Activated CD4-positive, alpha-beta memory T cell treated with anti-CD3 and anti-CD28 coated beads, Interleukin-2, amount 10 ng/mL, durations not matched to agents 7 days and 5 days (primary cell): ENCODE data around the gene KIFC1. TPM values are rescaled to one million over a fixed set of nuclear protein-coding genes. Genes with fewer than 3 reads are reported as not detected.

ENCODE experiments used
- CTCF ChIA-PET: fragments of 350-600 bp; sonication (Branson Sonifier 250); formaldehyde crosslinking; loops from one replicate; lab custom pipeline; 2021; ENCODE audit warnings: antibody characterized with exemption, inconsistent platforms; lab: Charles Lee
- POLR2A ChIA-PET: fragments of 350-600 bp; sonication (Branson Sonifier 250); formaldehyde crosslinking; loops from one replicate; lab custom pipeline; 2021; ENCODE audit warnings: antibody characterized with exemption; lab: Charles Lee
- DNase-seq: peaks from one replicate; pipeline ENCODE4 v3.0.0-alpha.2; 2020
- H3K27ac Mint-ChIP-seq: one replicate; pipeline ENCODE4 v1.8.0; 2021; ENCODE audit warnings: mild to moderate bottlenecking, mixed read lengths
- H3K27me3 Mint-ChIP-seq: one replicate; pipeline ENCODE4 v1.8.0; 2021; ENCODE audit warnings: mixed read lengths
- H3K36me3 Mint-ChIP-seq: one replicate; pipeline ENCODE4 v1.8.0; 2021; ENCODE audit warnings: low read depth, mixed read lengths
- H3K4me1 Mint-ChIP-seq: one replicate; pipeline ENCODE4 v1.8.0; 2021; ENCODE audit warnings: mixed read lengths
- H3K4me3 Mint-ChIP-seq: one replicate; pipeline ENCODE4 v1.8.0; 2021; ENCODE audit warnings: mild to moderate bottlenecking, mixed read lengths
- H3K9me3 Mint-ChIP-seq: one replicate; pipeline ENCODE4 v1.8.0; 2021; ENCODE audit warnings: mixed read lengths
- total RNA-seq, 2 experiments: library from RNA; stranded (reverse); gene quantifications; one replicate each; pipeline ENCODE4 v1.2.3, GENCODE V29; 2021

KIFC1 gene
- total RNA-seq, 2 experiments from 2014 or later: 125 to 127 TPM

DNA sequence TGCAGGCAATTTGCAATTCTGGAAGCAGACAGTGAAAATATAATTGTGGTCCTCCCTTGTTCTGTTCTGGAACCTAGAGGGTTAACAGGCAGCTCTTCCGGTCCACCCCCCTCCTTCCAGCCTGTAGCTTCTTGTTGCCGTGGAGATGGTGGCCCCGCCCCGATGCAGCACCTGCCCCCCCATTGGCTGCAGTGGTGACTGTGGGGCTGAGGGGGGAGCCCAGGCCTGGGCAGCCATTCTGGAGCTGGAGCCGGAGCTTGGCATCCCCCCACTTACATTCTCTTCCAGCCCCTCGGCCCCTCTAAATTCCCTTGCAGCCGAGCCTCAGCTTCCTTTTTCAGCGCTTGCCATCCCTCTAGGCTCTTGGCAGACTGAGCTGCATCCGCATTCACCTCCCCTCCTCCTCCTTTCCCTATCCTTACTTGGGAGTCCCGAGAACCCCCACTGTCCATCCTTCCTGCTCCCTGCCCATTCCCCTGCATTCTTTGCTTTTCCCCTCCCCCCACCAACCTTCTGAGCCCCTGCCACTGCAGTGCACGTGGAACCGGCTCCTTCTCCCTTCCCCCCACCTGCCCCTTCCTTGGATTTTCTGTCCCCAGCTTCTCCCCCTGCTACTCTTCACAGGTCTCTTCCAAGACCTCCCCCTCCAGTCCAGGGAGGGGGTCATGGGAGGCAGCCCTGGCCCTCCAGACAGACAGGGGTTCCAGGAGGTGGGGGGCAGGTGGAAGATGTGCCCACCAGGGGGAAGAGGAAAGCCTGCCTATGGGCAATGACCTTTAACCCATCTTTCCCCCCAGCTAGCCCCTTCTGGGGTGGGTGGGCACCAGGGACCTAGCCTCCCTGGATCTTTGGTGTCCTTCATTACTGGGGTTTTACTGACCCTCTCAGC lies 39.6 kb downstream of the KIFC1 start:
- Mint-ChIP-seq H3K27me3 (no peaks in the 10 kb centered on the region), H3K9me3 (no peaks in the 10 kb centered on the region), H3K27ac (peak overlapping the region; percentile 90), H3K4me1 (peaks cover 65% of the 10 kb centered on the region), H3K36me3 (peaks cover 25% of the 10 kb centered on the region), H3K4me3 (peak overlapping the region; percentile 84)
- ChIA-PET CTCF (interaction anchor here (0.8 to 2.1 kb wide), 12 partner anchors 9 to 177 kb away, joined by 3 to 14 read pairs (median 5); partner anchors contain the start of genes BAK1, CUTA, ZBTB22 and ZBTB9), POLR2A (interaction anchor here (0.6 to 4.2 kb wide), 22 partner anchors 9 to 280 kb away, joined by 3 to 32 read pairs (median 5); partner anchors contain the start of genes B3GALT4, BAK1, CUTA and ITPR3)
- peak; percentile 86 for DNase-seq

DNA sequence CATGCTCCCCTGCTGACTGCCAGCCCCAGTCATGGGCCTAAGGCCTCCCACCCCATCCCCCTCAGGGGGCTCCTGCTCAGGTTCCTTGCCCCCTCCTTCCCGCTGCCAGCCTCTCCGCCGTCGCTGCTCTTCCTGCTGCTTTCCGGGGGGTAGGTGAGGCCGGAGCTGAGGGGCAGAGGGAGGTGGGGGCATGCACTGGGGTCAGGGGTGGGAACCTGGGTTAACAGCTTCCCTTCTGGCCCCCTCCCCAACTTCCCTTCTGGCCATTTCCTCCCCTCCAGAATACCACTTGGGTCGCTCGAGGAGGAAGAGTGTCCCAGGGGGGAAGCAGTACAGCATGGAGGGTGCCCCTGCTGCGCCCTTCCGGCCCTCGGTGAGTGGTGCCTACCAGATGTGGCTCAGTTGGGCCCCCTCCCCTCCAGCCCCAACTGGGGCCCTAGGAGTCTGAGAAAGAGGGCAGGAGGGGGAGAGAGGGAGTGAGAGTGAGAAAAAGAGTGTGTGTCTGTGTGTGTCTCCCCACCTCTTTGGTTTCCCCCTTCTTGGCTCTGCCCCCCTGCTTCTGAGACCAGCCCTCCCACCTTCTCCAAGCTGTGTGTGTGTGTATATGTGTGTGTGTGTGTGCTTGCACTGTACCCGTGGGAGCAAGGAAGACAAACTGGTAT lies 40.4 kb downstream of the KIFC1 start:
- H3K9me3 Mint-ChIP-seq: no peaks in the 10 kb centered on the region
- peaks cover 32% of the 10 kb centered on the region for H3K36me3 Mint-ChIP-seq
- no peaks in the 10 kb centered on the region for H3K27me3 Mint-ChIP-seq
- CTCF ChIA-PET: interaction anchor here (1.3 kb wide), 1 partner anchor 42 kb away, joined by 6 read pairs; no protein-coding TSS in a partner anchor
- no peak for DNase-seq
- peak overlapping the region; percentile 12 for H3K4me3 Mint-ChIP-seq
- H3K4me1 Mint-ChIP-seq: peaks cover 58% of the 10 kb centered on the region
- POLR2A ChIA-PET: interaction anchor here (1.2 to 4.2 kb wide), 4 partner anchors 14 to 160 kb away, joined by 3 to 32 read pairs (median 14); partner anchors contain the start of genes CUTA, RPS18, VPS52 and ZBTB9
- H3K27ac Mint-ChIP-seq: no peak overlapping the region

GRCh38 chr6:33432546-33432945 lies 40.9 kb downstream of the KIFC1 start:
- no peaks in the 10 kb centered on the region for H3K9me3 Mint-ChIP-seq
- peak overlapping the region; percentile 21 for H3K4me3 Mint-ChIP-seq
- peak overlapping the region; percentile 7 for H3K27ac Mint-ChIP-seq
- ChIA-PET POLR2A (interaction anchor here (4.2 kb wide), 1 partner anchor 16 kb away, joined by 32 read pairs; the partner anchor contains the start of gene CUTA), CTCF (no interaction called here)
- H3K27me3 Mint-ChIP-seq: no peaks in the 10 kb centered on the region
- DNase-seq: no peak
- H3K36me3 Mint-ChIP-seq: peaks cover 36% of the 10 kb centered on the region
- H3K4me1 Mint-ChIP-seq: peaks cover 52% of the 10 kb centered on the region

GRCh38 chr6:33433001-33433543 lies 41.4 kb downstream of the KIFC1 start:
- peaks cover 51% of the 10 kb centered on the region for H3K4me1 Mint-ChIP-seq

GRCh38 chr6:33433544-33434191 lies 42.0 kb downstream of the KIFC1 start:
- H3K9me3 Mint-ChIP-seq: no peaks in the 10 kb centered on the region
- H3K36me3 Mint-ChIP-seq: peaks cover 42% of the 10 kb centered on the region
- no peak overlapping the region for H3K4me3 Mint-ChIP-seq
- no peaks in the 10 kb centered on the region for H3K27me3 Mint-ChIP-seq
- POLR2A ChIA-PET: no interaction called here
- H3K4me1 Mint-ChIP-seq: peaks cover 46% of the 10 kb centered on the region
- no peak overlapping the region for H3K27ac Mint-ChIP-seq
- DNase-seq: no peak
- CTCF ChIA-PET: no interaction called here

More at GRCh38 chr6:33433001-33433543, 41.4 kb downstream of the KIFC1 start:
- Mint-ChIP-seq H3K4me3 (no peak overlapping the region), H3K36me3 (peaks cover 39% of the 10 kb centered on the region), H3K27ac (peak overlapping the region; percentile 7), H3K27me3 (no peaks in the 10 kb centered on the region), H3K9me3 (no peaks in the 10 kb centered on the region)
- no peak for DNase-seq
- POLR2A ChIA-PET: no interaction called here
- CTCF ChIA-PET: no interaction called here

DNA sequence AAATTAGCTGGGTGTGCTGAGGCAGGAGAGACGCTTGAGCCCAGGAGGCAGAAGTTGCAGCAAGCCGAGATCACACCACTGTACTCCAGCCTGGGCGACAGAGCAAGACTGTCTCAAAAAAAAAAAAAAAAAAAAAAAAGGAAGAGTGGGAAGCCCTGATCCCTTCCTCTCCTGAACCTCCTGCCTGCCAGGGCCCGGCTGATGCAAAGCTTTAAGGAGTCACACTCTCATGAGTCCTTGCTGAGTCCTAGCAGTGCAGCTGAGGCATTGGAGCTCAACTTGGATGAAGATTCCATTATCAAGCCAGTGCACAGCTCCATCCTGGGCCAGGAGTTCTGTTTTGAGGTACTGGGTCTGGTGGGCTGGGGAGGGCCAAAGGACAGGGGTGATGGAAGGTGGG lies 43.3 kb downstream of the KIFC1 start:
- CTCF ChIA-PET: interaction anchor here (0.7 kb wide), 2 partner anchors 249 to 335 kb away, joined by 3 to 4 read pairs; no protein-coding TSS in a partner anchor
- DNase-seq: no peak
- Mint-ChIP-seq H3K4me1 (peaks cover 33% of the 10 kb centered on the region), H3K27me3 (no peaks in the 10 kb centered on the region), H3K27ac (no peak overlapping the region), H3K4me3 (no peak overlapping the region), H3K9me3 (no peaks in the 10 kb centered on the region), H3K36me3 (peaks cover 51% of the 10 kb centered on the region)
- POLR2A ChIA-PET: no interaction called here

- no peak overlapping the region for H3K4me3 Mint-ChIP-seq
- no peak for DNase-seq
- H3K4me1 Mint-ChIP-seq: peaks cover 9% of the 10 kb centered on the region
- no peaks in the 10 kb centered on the region for H3K9me3 Mint-ChIP-seq
- ChIA-PET CTCF (no interaction called here), POLR2A (interaction anchor here (1.2 kb wide), 1 partner anchor 16 kb away, joined by 3 read pairs; no protein-coding TSS in a partner anchor)
- H3K36me3 Mint-ChIP-seq: peaks cover 61% of the 10 kb centered on the region
- no peaks in the 10 kb centered on the region for H3K27me3 Mint-ChIP-seq
- H3K27ac Mint-ChIP-seq: no peak overlapping the region
Measured at GRCh38 chr6:33437666-33438065, 46.0 kb downstream of the KIFC1 start.

DNA sequence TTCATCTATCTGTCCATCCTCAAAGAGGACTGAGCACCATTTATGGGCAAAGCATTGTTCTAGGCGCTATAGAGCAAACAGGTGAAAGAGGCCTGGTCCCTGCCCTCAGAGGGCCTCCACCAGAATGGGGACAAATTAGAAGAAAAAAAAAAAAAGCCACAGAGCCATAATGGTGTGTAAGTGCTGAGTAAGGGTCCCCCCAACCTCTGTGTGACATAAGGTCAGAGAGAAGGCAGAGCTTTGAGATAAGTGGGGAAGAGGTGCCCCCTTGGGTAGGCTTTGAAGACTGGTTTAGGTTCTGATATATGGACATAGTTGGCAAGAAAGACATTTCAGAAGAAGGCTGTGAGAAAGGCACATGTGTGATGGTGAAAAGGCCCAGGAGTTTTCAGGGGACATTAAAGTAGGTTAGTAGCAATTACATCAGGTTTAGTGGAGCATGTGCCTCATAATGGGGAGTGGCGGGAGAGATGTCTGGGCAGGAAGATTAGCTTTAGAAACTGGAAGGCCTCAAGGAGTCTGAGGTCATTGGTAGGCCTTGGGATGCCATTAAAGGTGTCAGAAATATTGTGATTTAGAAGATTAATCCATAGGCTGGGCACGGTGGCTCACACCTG lies 47.5 kb downstream of the KIFC1 start:
- Mint-ChIP-seq H3K9me3 (no peaks in the 10 kb centered on the region), H3K27ac (no peak overlapping the region), H3K4me3 (no peak overlapping the region), H3K4me1 (no peaks in the 10 kb centered on the region), H3K36me3 (peaks cover 57% of the 10 kb centered on the region), H3K27me3 (no peaks in the 10 kb centered on the region)
- ChIA-PET CTCF (interaction anchor here (1.5 to 1.6 kb wide), 2 partner anchors 8 to 15 kb away, joined by 5 to 6 read pairs; partner anchors contain the start of gene ZBTB9), POLR2A (interaction anchor here (2.8 to 3.2 kb wide), 2 partner anchors 9 to 15 kb away, joined by 11 to 13 read pairs; partner anchors contain the start of gene ZBTB9)
- DNase-seq: no peak

GRCh38 chr6:33439956-33440648 lies 48.5 kb downstream of the KIFC1 start:
- no peaks in the 10 kb centered on the region for H3K4me1 Mint-ChIP-seq
- peaks cover 65% of the 10 kb centered on the region for H3K36me3 Mint-ChIP-seq
- H3K4me3 Mint-ChIP-seq: no peak overlapping the region
- H3K27me3 Mint-ChIP-seq: no peaks in the 10 kb centered on the region
- ChIA-PET POLR2A (interaction anchor here (2.8 to 3.2 kb wide), 2 partner anchors 10 to 14 kb away, joined by 11 to 13 read pairs; partner anchors contain the start of gene ZBTB9), CTCF (interaction anchor here (1.5 to 1.6 kb wide), 2 partner anchors 9 to 14 kb away, joined by 5 to 6 read pairs; partner anchors contain the start of gene ZBTB9)
- no peak overlapping the region for H3K27ac Mint-ChIP-seq
- DNase-seq: no peak
- no peaks in the 10 kb centered on the region for H3K9me3 Mint-ChIP-seq

GRCh38 chr6:33440649-33441309 lies 49.2 kb downstream of the KIFC1 start:
- H3K27ac Mint-ChIP-seq: no peak overlapping the region
- CTCF ChIA-PET: interaction anchor here (0.6 to 1.6 kb wide), 3 partner anchors 10 to 158 kb away, joined by 4 to 6 read pairs (median 5); partner anchors contain the start of gene ZBTB9

More at GRCh38 chr6:33440649-33441309, 49.2 kb downstream of the KIFC1 start:
- no peak for DNase-seq
- Mint-ChIP-seq H3K4me3 (no peak overlapping the region), H3K36me3 (peaks cover 58% of the 10 kb centered on the region), H3K27me3 (no peaks in the 10 kb centered on the region), H3K4me1 (no peaks in the 10 kb centered on the region), H3K9me3 (no peaks in the 10 kb centered on the region)
- POLR2A ChIA-PET: interaction anchor here (2.8 to 3.2 kb wide), 2 partner anchors 10 to 13 kb away, joined by 11 to 13 read pairs; partner anchors contain the start of gene ZBTB9
